NCI-H128 (cell line): ENCODE data around the gene LRP2.

Source experiments
- DNase-seq: peaks from one replicate; lab custom pipeline; 2025; ENCODE audit not compliant: unreplicated experiment; lab: John Stamatoyannopoulos, UW

LRP2 gene

GRCh38 chr2:169247211-169247610 is 115.1 kb downstream of the LRP2 start:
- no peak for DNase-seq

GRCh38 chr2:169240405-169240804 is 121.9 kb downstream of the LRP2 start:
- no peak for DNase-seq

DNA sequence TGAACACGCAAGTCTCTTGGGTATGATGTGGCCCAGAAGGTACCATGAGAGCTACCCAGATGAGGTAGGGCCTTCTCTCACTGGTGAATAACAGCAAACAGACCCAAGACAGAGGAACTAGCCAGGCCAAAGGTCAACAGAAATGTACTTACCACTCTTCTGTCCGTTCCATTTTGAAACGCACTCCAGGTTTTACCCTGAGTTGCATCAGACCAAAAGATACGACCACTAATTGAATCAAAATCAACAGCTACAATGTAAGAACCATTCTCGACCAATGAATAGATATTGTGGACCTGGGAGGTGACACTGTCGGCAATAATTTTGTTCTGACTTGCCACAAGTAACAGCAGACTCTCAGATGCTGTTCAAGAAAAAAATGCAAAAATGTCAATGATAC is 124.4 kb downstream of the LRP2 start:
- DNase-seq = no peak

- no peak for DNase-seq
These were observed 125.0 kb downstream of the LRP2 start for GRCh38 chr2:169237286-169237685.

DNA sequence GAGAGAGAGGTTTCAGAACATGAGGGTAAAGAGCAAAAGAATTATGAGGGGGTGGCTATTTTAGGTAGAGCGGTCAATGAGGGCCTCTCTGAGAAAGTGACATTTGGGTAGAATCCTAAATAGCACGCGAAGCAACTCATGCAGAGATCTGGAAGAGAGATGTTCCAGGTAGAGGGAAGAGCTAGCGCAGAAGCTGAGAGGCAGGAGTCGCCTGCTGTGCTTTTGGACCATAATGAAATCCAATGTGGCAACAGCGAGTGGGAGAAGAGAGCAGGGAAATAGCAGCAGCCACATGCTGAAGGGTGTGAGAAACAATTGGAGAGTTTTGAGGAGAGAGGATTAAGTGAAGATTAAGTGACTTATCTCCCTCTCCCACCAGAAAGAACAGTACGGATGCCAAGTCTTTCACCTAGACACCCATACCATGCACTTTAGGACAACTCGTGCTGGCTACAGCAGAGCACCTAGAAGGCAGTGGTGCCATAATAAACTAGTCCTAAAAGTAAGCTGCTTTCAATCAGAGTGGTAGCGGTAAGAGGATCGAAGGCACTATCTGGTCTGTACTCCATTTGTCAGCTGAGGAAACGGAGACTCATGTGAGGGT is 129.7 kb downstream of the LRP2 start:
- DNase-seq = no peak

- DNase-seq = no peak
These were observed 132.1 kb downstream of the LRP2 start for GRCh38 chr2:169230204-169230603.

DNA sequence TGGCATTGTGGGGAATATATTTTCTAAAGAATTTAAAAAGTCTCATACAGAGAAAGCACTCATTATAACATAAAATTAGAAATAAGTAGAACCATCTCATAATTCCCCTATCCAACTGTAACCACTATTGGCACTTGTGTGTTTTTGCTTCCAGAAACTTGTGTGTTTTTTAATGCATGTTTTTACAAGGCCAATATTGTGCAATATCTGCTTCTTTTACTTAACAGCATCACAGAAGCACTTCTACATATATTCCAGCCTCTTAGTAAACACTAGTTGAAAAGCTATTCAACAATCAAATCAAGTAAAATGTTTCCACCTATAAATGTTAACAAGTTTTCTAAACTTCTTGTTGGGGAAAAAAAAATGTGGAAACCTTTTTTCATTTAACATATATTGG is 132.7 kb downstream of the LRP2 start:
- DNase-seq = no peak

DNA sequence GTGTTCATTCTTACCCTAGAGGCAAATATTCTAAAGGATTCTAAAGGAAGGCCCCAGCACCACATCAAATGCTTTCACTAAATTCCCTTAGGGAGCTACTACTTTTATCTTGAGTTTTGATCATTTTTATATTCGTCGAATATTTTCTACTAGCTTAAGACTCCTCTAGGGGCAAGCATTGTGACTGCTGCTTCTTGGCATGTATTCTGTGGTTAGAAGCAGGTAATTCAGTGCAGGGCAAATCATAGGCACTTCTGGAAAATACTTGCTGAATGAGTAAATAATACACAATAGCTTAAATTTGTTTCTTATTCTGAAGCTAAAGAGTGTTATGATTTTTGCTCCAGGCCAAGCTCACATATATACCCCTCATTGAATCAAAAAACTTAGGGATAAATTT is 136.4 kb downstream of the LRP2 start:
- no peak for DNase-seq

DNA sequence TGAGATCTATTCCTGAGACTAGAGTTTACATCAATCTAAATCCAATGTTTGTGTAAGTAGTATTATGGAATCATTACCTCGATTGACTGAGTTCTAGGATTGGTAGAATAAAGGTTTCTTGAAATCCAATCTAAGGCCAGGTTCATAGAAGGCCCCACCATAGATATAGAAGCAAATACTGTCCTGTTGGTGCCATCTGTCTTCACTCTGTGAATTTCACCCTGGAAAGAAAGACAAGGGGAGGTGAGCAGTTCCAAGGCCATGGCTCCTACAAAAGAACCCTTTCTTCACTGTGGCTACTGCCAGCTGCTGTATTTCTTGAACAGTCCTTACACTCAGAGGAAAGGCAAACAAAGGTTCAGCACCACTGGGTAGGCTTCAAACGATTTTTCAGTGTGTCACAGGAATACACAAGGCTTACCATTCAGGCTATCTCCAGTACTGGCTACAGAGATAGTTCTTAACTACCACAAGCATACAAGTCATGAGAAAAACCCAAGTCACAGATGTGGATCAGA is 137.0 kb downstream of the LRP2 start:
- no peak for DNase-seq

GRCh38 chr2:169222665-169223064 is 139.7 kb downstream of the LRP2 start:
- no peak for DNase-seq

- DNase-seq = no peak
These were observed 140.5 kb downstream of the LRP2 start for GRCh38 chr2:169221745-169222369.

- DNase-seq = no peak
These were observed 151.4 kb downstream of the LRP2 start for GRCh38 chr2:169210917-169211316.

GRCh38 chr2:169208026-169208425 is 154.3 kb downstream of the LRP2 start:
- no peak for DNase-seq

GRCh38 chr2:169205176-169205575 is 157.2 kb downstream of the LRP2 start:
- DNase-seq = no peak

DNA sequence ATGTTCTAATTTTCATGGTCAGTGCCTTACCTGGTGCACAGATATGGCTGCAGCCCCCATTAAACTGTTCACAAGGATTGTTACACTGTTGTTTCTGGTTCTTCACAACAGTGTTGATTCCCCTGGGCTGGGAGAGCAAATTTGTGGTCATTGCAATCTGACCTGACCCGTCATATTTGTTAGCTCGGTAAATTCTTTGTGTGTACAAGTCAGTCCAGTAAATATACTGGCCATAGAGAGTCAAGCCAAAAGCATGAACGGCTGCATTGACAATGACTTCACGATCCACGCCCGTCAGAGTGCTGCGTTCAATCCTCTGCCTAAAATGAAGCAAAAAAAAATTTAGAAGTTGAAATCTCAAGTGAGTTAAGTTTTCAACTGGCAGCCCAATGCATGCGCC is 158.4 kb downstream of the LRP2 start:
- no peak for DNase-seq

DNA sequence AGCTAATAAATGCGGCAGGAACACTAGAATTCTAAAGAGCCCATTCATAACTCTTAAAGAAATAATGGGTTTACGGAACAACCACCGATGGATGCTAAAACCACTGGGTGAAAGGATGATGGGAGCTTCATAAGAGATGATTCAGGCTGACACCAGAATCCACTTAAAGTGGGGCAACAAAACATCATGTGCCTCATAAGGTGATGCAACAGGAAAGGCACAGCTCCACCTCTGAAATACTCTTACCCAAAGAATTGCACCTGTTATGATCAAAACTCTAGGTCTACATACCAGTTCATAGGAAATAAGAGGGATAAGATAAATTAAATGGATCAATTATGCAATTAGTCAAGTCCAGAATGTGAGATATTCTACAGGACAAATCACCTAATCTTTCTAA is 161.6 kb downstream of the LRP2 start:
- no peak for DNase-seq

GRCh38 chr2:169193618-169194017 is 168.7 kb downstream of the LRP2 start:
- no peak for DNase-seq

DNA sequence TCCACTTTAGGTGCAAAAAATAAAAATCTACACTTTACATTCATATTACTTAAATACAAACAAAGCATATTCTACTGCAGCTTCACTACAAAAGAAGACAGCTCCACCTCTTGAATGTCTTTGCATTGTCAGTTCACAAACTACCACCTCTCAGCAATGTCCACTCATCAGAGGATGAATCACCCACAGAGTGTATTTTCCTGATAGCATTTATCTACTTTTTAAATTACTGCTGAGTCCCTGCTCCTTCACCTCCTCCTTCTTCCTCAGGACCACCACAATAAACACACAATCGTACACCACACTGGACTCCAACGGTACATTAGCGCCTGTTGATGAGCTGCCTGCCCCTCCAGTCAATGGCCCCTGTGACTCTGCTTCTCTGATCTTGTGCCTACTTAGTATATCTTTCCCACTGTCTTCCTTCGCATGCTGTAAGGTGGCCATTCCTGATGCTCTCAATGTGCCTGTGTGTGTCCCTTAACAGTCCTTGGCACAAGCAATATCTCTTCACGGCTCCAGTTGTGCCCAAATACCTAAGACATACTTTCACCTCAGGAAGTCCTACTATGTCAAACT is 172.0 kb downstream of the LRP2 start:
- DNase-seq = no peak

DNA sequence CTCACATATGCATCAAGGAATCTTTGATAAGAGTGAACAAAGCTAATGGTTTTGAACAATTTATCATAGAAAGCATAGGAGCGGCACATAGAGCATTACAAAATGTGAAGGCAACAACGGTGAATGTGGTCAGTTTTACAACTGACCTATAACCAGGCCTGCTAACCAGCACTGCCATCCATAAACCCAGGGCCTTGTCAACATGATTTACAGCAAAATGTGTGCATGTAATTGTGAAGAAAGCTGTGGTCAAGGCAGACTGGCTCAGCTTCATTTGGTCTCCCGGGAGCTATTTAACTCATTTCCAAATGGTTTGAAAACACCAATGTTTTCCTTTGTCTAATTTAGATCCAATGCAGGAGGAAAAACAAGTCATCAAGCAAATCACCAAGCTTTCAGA is 173.2 kb downstream of the LRP2 start:
- no peak for DNase-seq

GRCh38 chr2:169185711-169186110 is 176.6 kb downstream of the LRP2 start:
- no peak for DNase-seq

DNA sequence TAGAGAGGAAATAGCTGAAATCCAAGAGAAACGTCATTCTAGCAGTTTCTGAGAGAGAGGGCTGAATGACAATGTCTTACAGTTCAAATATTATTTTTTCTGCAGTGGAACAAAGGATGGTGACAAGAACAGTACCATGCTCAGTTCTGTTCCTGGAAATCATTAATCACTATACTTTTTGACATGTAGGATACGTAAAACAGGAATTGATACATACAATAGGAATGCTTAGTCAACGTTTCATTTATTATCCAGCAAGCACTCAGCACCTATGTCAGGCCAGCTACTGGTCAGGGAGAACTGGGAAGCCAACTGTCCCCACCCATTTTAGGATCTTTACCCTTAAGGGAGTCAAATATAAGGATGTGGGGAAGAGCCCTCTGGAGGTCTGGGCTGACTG is 178.3 kb downstream of the LRP2 start:
- DNase-seq = no peak

- DNase-seq = no peak
These were observed 179.8 kb downstream of the LRP2 start for GRCh38 chr2:169182573-169182972.
